ELR (cell line): ENCODE data around the gene ERAL1.
"Not testable (repeated sequence)": the region's sequence is repeated elsewhere in the genome, so short reads cannot be mapped to it uniquely, and the experiment has no call there.

ENCODE experiments used
- DNase-seq: peaks from one replicate; pipeline ENCODE4 v3.0.0-alpha.2; 2015; ENCODE audit warnings: low read depth

Gene ERAL1

DNA sequence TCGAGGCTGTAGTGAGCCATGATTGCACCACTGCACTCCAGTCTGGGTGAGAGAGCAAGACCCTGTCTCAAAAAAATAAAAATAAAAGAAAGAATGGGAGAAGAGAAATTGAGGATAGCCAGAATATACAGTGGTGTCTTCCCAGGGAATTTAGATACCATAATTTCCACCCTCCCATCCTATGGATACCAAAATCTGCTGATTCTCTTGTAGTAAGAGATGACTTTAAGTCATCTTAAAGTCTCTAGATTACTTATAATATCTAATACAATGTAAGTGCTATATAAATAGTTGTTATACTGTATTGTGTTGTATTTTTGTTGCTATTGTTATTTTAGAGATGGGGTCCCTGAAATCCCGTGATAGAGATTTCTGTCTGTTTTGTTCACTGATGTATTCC, 1.5 kb upstream of the ERAL1 start:
- no peak for DNase-seq

GRCh38 chr17:28855336-28855679, 492 bp downstream of the ERAL1 start:
- no peak for DNase-seq

- no peak for DNase-seq
These were observed 1.3 kb downstream of the ERAL1 start for GRCh38 chr17:28856028-28856574.

DNA sequence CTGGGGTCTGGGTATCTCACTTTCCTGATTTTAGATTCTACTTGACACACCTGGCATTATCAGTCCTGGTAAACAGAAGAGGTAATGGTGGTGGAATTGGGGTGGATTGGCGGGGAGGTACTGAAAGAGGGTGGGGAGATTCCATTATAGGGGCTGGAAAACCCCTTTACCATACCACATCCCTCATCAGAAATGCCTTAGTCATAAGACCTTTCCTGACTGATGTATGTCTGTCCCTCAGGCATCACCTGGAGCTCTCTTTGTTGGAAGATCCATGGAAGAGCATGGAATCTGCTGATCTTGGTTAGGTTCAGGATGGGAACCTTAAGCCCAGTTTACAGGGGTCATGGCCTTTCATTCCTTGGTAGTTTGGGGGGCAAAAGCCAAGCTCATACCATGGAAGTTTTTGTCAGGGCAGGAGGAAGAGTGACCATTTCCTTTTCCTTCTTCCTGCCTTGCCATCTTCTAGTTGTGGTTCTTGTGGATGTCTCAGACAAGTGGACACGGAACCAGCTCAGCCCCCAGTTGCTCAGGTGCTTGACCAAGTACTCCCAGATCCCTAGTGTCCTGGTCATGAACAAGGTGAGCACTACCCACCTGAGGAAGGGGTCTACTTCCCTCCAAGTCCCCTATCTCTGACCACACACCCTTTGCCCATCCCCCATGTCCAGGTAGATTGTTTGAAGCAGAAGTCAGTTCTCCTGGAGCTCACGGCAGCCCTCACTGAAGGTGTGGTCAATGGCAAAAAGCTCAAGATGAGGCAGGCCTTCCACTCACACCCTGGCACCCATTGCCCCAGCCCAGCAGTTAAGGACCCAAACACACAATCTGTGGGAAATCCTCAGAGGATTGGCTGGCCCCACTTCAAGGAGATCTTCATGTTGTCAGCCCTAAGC, 3.3 kb downstream of the ERAL1 start:
- DNase-seq = no peak

GRCh38 chr17:28858801-28859355, 4.1 kb downstream of the ERAL1 start:
- no peak for DNase-seq

- DNase-seq = no peak
These were observed 5.6 kb downstream of the ERAL1 start for GRCh38 chr17:28860363-28860808.

DNA sequence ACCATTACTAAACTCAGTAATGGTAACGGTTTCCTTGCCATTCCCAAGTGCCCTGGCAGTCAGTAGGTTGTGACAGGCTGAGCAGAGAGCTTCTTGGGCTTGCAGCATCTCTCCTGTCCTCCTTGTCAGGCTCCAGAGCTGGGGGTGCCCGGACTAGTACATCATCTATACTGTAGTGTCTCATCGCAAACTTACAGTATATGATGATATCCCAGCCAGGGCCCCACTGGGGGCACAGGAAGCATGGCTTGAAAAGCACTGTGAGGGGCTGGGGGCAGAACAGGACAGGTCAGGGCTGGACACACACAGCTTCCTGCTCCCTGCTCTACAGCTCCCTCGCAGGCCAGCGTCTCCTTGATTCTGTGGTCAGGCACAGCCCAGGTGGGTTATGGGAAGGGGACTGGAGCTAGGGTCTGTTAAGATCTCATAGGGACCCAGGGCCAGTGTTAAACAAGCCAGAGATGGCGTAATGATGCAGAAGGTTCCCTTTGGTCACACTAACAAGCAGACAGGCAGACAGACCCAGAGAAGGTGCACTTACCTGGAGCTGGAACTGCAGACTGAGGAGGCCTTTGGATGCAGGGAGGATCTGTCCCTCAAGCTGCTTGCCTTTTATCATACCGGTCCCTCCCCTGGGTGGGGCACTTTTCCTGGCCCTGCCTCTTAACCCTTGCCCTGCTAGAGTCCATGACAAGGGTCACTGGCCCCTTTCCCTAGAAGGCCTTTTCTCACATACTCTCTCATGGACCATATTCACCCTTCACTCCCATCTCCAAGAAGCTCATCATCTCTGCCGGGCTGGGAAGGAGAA, 6.8 kb downstream of the ERAL1 start:
- no peak for DNase-seq

DNA sequence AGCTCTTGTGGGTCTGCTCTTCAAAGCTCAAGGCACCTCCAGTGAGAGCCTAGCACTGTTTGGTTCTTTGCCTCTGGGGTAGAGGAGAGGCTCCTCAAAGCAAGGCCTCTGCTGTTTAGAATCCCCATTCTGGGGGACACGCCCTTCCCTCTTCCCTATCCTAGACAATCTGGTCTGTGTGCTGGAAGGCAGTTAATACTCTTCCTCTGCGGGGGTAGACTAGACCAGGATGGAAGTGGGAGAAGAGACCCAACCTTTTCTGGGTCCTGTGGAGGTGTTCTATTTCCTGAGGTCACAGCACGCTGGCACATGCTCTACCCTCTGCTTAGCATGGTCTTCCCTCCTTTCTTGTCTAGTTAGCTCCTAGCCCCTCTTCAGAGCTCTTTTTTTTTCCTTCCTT, 7.7 kb downstream of the ERAL1 start:
- no peak for DNase-seq

GRCh38 chr17:28863953-28864352, 9.1 kb downstream of the ERAL1 start:
- DNase-seq = no peak

DNA sequence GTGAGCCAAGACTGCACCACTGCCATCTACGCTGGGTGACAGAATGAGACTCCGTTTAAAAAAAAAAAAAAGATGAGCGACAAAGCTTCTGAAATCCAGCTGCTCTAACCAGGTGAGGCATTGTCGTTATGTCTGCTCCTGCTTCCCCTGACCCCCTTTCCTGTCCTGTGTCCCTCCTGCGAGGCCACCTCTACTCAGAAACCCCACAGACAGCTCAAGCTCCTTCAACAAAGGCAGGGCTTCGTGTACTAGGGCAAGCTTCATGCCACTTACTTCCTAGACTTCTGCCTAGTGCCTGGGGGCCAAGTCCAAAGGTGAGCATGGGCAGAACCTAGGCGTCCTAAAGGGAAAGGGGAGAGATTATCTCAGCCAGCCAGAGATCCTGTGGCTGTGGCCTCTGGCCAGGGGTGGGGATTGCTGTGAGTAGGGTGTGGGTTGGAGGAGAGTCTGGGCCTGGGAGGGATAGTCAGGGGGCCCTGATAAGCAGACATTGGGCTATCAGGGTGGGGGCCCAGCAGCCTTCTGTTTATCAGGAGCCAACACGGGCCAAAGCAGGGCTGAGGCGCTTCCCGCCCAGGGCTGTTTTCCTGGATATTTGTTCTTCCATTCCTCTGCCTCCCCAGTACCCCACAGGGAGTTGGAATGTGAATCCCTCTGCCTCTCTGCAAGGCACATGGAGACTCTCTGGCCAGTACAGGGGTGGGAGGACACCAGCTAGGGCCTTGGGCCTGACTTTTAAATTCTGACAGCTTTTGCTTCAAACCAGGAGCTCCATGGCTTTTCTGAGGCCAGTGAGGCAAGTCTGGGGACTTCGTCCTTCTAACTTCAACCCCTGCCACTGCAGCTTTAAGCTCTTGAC, 10.4 kb downstream of the ERAL1 start:
- DNase-seq = no peak

GRCh38 chr17:28865946-28866752, 11.3 kb downstream of the ERAL1 start:
- DNase-seq = peak; percentile 42

- no peak for DNase-seq
These were observed 12.5 kb downstream of the ERAL1 start for GRCh38 chr17:28867276-28867675.

- no peak for DNase-seq
These were observed 16.3 kb downstream of the ERAL1 start for GRCh38 chr17:28871056-28871579.

GRCh38 chr17:28873839-28874238, 19.0 kb downstream of the ERAL1 start:
- no peak for DNase-seq

GRCh38 chr17:28874750-28875149, 19.9 kb downstream of the ERAL1 start:
- DNase-seq = no peak

- no peak for DNase-seq
These were observed 21.2 kb downstream of the ERAL1 start for GRCh38 chr17:28875848-28876550.

DNA sequence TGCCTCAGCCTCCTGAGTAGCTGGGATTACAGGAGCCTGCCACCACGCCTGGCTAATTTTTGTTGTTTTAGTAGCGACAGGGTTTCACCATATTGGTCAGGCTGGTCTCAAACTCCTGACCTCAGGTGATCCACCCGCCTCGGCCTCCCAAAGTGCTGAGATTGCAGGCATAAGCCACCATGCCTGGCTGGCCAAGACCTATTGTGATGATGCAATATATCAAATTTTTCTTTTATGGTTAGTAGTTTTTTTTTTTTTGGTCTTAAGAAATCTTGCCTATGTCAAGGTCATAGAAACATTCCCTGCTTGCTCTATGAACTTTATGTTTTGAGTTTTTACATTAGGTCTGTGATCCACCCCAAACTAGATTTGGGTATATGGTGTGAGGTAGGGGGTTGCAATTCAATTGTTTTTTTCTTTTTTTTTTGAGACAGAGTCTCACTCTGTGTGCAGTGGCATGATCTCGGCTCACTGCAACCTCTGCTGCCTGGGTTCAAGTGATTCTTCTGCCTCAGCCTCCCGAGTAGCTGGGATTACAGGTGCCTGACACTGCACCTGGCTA, 22.4 kb downstream of the ERAL1 start:
- not testable (repeated sequence) for DNase-seq

GRCh38 chr17:28878158-28878910, 23.5 kb downstream of the ERAL1 start:
- DNase-seq = peak; percentile 68

DNA sequence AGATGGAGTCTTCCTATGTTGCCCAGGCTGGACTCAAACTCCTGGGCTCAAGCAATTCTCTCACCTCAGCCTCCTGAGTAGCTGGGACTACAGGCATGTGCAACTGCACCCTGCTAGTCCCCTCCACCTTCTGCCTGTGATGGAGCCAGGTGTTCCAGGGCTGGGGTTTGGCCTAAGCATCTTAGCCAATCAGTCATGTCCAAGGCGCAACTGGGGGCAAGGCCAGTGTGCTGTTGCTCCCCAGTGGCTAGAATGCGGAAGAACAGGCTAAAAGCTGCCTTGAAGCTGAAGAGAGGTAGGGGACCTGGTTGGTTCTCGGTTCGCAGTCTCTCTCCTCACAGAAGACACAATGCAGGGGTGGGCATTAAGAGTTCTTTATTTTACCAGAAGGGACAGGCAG, 24.2 kb downstream of the ERAL1 start:
- DNase-seq = peak; percentile 62
